NB4 (cell line): Measurements from ENCODE around the gene HELQ.

Experiments
- MYC ChIP-seq: IDR thresholded peaks from 2 replicates; pipeline ENCODE4 v1.6.1; 2011; ENCODE audit warnings: low read depth, low read length
- POLR2A ChIP-seq: IDR thresholded peaks from 2 replicates; pipeline ENCODE4 v1.6.1; 2011; ENCODE audit warnings: mild to moderate bottlenecking; ENCODE audit not compliant: insufficient read length; ENCODE audit errors: extremely low read depth
- TF ChIP-seq, protein P1 (sequence below): IDR thresholded peaks from one replicate; pipeline ENCODE4 v1.5.1; 2012; ENCODE audit warnings: low read depth, low read length
- TF ChIP-seq, protein P2 (sequence below): IDR thresholded peaks from 2 replicates; pipeline ENCODE4 v1.6.1; 2011; ENCODE audit warnings: low read depth, low read length

DNA sequence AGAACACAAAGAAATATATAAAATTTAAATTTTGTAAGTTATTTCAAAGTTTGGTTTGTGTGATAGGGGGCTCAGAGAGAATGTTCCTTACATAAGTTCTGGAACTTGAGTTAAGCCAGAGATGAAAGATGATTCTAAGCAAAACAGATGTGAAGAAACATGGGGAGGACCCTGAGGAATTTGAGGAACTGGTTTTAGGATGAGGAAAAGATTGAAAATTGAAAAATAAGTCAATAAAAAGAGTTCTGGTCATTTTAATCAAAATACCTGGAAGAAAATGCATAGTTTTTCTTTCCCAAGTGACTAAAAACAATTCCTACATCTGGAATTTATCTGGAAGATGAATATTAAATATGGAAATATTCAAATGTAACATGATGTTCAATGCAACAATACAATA lies 37.4 kb downstream of the HELQ start:
- TF ChIP-seq, protein P1, sequence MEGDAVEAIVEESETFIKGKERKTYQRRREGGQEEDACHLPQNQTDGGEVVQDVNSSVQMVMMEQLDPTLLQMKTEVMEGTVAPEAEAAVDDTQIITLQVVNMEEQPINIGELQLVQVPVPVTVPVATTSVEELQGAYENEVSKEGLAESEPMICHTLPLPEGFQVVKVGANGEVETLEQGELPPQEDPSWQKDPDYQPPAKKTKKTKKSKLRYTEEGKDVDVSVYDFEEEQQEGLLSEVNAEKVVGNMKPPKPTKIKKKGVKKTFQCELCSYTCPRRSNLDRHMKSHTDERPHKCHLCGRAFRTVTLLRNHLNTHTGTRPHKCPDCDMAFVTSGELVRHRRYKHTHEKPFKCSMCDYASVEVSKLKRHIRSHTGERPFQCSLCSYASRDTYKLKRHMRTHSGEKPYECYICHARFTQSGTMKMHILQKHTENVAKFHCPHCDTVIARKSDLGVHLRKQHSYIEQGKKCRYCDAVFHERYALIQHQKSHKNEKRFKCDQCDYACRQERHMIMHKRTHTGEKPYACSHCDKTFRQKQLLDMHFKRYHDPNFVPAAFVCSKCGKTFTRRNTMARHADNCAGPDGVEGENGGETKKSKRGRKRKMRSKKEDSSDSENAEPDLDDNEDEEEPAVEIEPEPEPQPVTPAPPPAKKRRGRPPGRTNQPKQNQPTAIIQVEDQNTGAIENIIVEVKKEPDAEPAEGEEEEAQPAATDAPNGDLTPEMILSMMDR = no peak
- TF ChIP-seq POLR2A (no peak), MYC (no peak)
- TF ChIP-seq, protein P2, sequence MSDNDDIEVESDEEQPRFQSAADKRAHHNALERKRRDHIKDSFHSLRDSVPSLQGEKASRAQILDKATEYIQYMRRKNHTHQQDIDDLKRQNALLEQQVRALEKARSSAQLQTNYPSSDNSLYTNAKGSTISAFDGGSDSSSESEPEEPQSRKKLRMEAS = no peak
